Esophagus squamous epithelium (tissue), 4 donors: Measurements from ENCODE around the gene LPIN1.

Experiments used
- POLR2A ChIP-seq, 4 donors: fragments of 450-650 bp; IDR thresholded peaks; one replicate each; pipeline ENCODE4 v1.6.1; 2017; ENCODE audit warnings: antibody characterized with exemption in 4 of 4, mild to moderate bottlenecking in 4 of 4, moderate library complexity in 3 of 4
- TF ChIP-seq, protein P1 (sequence below), 6 experiments: fragments of 450-650 bp in 4 of 6; fragments of 200-600 bp in 2 of 6; sonication (generic) in 2 of 6; IDR thresholded peaks; one replicate each; pipeline ENCODE4 v1.5.1; 2016 to 2019; ENCODE audit warnings: antibody characterized with exemption in 6 of 6, mild to moderate bottlenecking in 4 of 6, moderate library complexity in 4 of 6

DNA sequence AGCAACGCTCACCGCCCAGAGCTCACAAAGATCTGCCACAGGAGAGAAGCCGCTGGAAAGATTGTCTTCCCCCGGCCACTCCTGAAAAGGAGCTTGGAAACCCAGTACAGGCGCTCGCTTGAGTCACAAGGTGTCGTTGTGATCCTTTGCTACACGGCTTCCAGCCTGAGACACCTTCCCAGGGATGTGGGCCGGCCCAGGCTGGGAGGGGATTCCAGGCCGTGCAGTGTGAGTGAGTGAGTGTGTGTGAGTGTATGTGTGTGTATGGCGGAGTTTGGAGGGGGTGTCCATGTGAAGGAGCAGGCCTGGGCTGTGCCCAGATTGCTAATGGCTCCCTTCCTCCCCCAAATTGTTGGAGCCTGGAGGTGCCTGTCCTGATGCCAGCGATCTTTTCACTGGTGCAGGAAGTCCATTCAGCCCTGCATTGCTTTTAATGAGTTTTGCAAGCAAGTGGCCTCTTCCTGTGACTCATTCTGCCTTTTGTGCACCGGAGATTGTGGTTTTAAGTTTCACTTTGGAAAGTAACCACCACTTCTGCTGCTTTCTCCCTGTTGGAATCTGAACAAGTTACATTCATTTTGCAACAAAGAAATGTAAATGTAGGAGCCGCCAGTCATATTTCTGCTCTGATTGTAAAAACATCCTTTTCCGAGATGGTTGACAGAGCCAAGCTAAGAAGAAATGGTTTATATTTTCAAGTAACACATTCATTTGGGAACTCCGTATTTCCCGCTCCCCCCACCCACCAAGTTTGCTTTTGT, 83.7 kb downstream of the LPIN1 start:
- TF ChIP-seq, protein P1, sequence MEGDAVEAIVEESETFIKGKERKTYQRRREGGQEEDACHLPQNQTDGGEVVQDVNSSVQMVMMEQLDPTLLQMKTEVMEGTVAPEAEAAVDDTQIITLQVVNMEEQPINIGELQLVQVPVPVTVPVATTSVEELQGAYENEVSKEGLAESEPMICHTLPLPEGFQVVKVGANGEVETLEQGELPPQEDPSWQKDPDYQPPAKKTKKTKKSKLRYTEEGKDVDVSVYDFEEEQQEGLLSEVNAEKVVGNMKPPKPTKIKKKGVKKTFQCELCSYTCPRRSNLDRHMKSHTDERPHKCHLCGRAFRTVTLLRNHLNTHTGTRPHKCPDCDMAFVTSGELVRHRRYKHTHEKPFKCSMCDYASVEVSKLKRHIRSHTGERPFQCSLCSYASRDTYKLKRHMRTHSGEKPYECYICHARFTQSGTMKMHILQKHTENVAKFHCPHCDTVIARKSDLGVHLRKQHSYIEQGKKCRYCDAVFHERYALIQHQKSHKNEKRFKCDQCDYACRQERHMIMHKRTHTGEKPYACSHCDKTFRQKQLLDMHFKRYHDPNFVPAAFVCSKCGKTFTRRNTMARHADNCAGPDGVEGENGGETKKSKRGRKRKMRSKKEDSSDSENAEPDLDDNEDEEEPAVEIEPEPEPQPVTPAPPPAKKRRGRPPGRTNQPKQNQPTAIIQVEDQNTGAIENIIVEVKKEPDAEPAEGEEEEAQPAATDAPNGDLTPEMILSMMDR (IDR thresholded peaks at IDR 0.05), result peak; percentile 12 to 56 (median 27)
- TF ChIP-seq POLR2A (IDR thresholded peaks at IDR 0.05), result no peak
